K562 (cell line): ENCODE measurements around the gene CCDC47. TPM values are rescaled to one million over a fixed set of nuclear protein-coding genes. Genes with fewer than 3 reads are reported as not detected.

Experiments
- CAMTA2 ChIP-seq: fragments of 250-450 bp; sonication (Bioruptor Pico); conservative IDR thresholded peaks from 2 replicates; pipeline ENCODE4 v1.5.1; 2022
- CBFA2T2 ChIP-seq: fragments of 450-650 bp; conservative IDR thresholded peaks from 2 replicates; pipeline ENCODE4 v1.6.1; 2017; ENCODE audit warnings: mild to moderate bottlenecking
- CC2D1A ChIP-seq: fragments of 450-650 bp; IDR thresholded peaks from 2 replicates; pipeline ENCODE4 v1.6.1; 2017; ENCODE audit warnings: mild to moderate bottlenecking
- E2F3 ChIP-seq: fragments of 250-450 bp; sonication (Bioruptor Pico); IDR thresholded peaks from 2 replicates; pipeline ENCODE4 v1.4.0; 2020; ENCODE audit warnings: mild to moderate bottlenecking
- HSF4 ChIP-seq: fragments of 250-450 bp; sonication (Bioruptor Pico); IDR thresholded peaks from 2 replicates; pipeline ENCODE4 v2.1.2; 2022; ENCODE audit warnings: mild to moderate bottlenecking, moderate library complexity, borderline replicate concordance
- LEF1 ChIP-seq: fragments of 450-650 bp; IDR thresholded peaks from 2 replicates; pipeline ENCODE4 v1.6.1; 2016; ENCODE audit warnings: mild to moderate bottlenecking
- MAZ ChIP-seq, 2 experiments: fragments of 450-650 bp in 1 of 2; sonication (generic) in 1 of 2; formaldehyde crosslinking; IDR thresholded peaks in 1 of 2; conservative IDR thresholded peaks in 1 of 2; 2 replicates each; pipeline versions ENCODE4 v1.4.0 to v1.5.0; 2020; ENCODE audit warnings: mild to moderate bottlenecking in 1 of 2, missing genetic modification reagents in 1 of 2
- NRF1 ChIP-seq, 2 experiments: fragments of 450-650 bp; IDR thresholded peaks in 1 of 2; conservative IDR thresholded peaks in 1 of 2; 2 replicates each; pipeline ENCODE4 v1.6.1; 2014; ENCODE audit warnings: mild to moderate bottlenecking in 2 of 2
- PHF8 ChIP-seq: fragments of 200-600 bp; sonication (generic); IDR thresholded peaks from 2 replicates; pipeline ENCODE4 v1.6.1; 2012; ENCODE audit warnings: mixed run types, mild to moderate bottlenecking, inconsistent platforms, low read length, moderate library complexity, borderline replicate concordance
- PYGO2 ChIP-seq: fragments of 450-650 bp; IDR thresholded peaks from 2 replicates; pipeline ENCODE4 v1.6.1; 2016; ENCODE audit warnings: mild to moderate bottlenecking, missing genetic modification characterization, moderate library complexity, missing compliant biosample characterization
- RAD51 ChIP-seq: fragments of 450-650 bp; IDR thresholded peaks from 2 replicates; pipeline ENCODE4 v1.7.1; 2016; ENCODE audit warnings: low read depth, mild to moderate bottlenecking, borderline replicate concordance
- SIN3A ChIP-seq, 2 experiments: fragments of 150-350 bp in 1 of 2; IDR thresholded peaks; 2 replicates each; pipeline ENCODE4 v1.6.1; 2011 to 2016; ENCODE audit warnings: borderline replicate concordance in 2 of 2, low read depth in 2 of 2, low read length in 2 of 2, mild to moderate bottlenecking in 2 of 2, moderate library complexity in 2 of 2; ENCODE audit not compliant: control insufficient read depth in 1 of 2
- SRSF3 ChIP-seq: fragments of 200-400 bp; formaldehyde crosslinking; IDR thresholded peaks from 2 replicates; pipeline ENCODE4 v1.6.1; 2016; ENCODE audit warnings: mild to moderate bottlenecking, low read length, moderate library complexity; ENCODE audit not compliant: insufficient read depth
- TCF3 ChIP-seq: sonication (generic); formaldehyde crosslinking; IDR thresholded peaks from 2 replicates; pipeline ENCODE4 v1.4.0; 2020; ENCODE audit warnings: mild to moderate bottlenecking, missing genetic modification reagents
- U2AF1 ChIP-seq: fragments of 200-400 bp; formaldehyde crosslinking; optimal IDR thresholded peaks from 2 replicates; pipeline ENCODE3; 2017; ENCODE audit warnings: mild to moderate bottlenecking, low read depth, low read length, moderate library complexity
- ZNF583 ChIP-seq: fragments of 250-450 bp; sonication (Bioruptor Pico); IDR thresholded peaks from 2 replicates; pipeline ENCODE4 v1.4.0; 2020
- ZNF707 ChIP-seq: fragments of 250-450 bp; sonication (Bioruptor Pico); conservative IDR thresholded peaks from 2 replicates; pipeline ENCODE4 v1.8.0; 2022; ENCODE audit warnings: inconsistent platforms, mild to moderate bottlenecking, moderate library complexity
- ZNF79 ChIP-seq: fragments of 250-450 bp; sonication (Bioruptor Pico); IDR thresholded peaks from 2 replicates; pipeline ENCODE4 v1.4.0; 2020; ENCODE audit warnings: low read depth, mild to moderate bottlenecking, moderate library complexity
- polyA plus RNA-seq, 8 experiments: library from polyadenylated mRNA; depleted of rRNA in 4 of 8; stranded (reverse) in 5 of 8; unstranded in 3 of 8; fragments of >200 nt; fragmentation: Nextera tagmentation in 2 of 8; fragmentation: Illumina TruSeq in 1 of 8; extraction: Ambion mirVana in 2 of 8; extraction: Trizol in 1 of 8; gene quantifications; 2 replicates each; pipeline versions ENCODE4 v1.2.1 to v1.2.3, GENCODE V29; 2011 to 2014; ENCODE audit warnings: inconsistent platforms in 1 of 8, missing spikeins in 1 of 8
- total RNA-seq, 7 experiments: library from RNA; depleted of rRNA in 6 of 7; stranded (reverse); fragments of >200 nt in 6 of 7; fragmentation: Illumina TruSeq in 2 of 7; extraction: Trizol in 2 of 7; gene quantifications; 2 replicates each; pipeline versions ENCODE4 v1.2.1 to v1.2.3, GENCODE V29; 2011 to 2021; ENCODE audit warnings: low replicate concordance in 1 of 7
- TF ChIP-seq, protein P1 (sequence below): fragments of 200-800 bp; sonication (Bioruptor generic); IDR thresholded peaks from 2 replicates; pipeline ENCODE4 v1.6.1; 2017; ENCODE audit warnings: missing genetic modification characterization, missing compliant biosample characterization
- TF ChIP-seq, protein P2 (sequence below): sonication (generic); formaldehyde crosslinking; IDR thresholded peaks from 2 replicates; pipeline ENCODE4 v1.8.0; 2022; ENCODE audit warnings: mild to moderate bottlenecking, missing genetic modification reagents

CCDC47 gene
- total and polyA plus RNA-seq, 9 of the 15 experiments (the other 6 are each of a cell fraction or from before 2014, with no cell fraction given), result 15.5 to 162 (median 122) TPM

DNA sequence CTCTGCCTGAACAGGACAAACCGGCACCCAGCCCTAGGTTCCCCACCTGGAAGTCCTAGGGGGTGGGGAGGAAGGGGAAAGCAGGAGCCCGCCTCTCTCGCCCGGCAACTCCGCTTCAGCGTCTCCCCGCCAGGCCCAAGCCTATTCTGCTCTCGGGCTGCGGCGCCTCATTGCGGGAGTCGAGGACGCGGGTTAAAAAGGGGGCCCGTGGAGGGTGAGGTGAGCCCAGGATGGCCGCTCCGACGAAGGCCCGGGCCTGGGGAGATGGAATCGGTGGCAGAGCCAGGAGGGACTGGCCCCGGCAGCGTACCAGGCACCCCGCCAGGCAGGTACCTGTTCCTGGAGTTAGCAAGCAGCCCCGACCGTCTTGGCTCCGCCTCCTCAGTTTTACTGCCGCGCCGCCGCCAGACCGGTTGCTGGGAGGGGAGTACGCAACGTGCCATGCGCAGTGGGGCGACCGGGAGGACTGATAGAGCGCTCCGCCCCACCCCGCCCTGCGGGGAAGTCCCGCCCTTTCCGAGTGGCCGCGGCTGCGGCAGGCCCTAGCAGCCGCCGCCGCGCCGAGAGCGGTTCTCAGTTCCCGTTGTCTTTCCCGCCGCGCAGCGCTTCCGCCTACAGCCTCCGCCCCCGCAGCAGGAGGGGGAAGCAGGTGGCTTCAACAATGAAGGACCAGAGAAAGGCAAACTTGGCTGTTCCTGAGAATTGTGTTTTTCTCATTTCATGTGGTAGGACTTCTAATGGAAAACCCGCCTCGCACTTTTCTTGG, 31.8 kb downstream of the CCDC47 start, which contains the start of gene STRADA (continued):
- no peak for TF ChIP-seq U2AF1
- TF ChIP-seq ZNF79 (CRISPR knock-in tag), result no peak
- TF ChIP-seq RAD51, result no peak; the same call in 1 of the 2 replicates
- TF ChIP-seq, protein P1, sequence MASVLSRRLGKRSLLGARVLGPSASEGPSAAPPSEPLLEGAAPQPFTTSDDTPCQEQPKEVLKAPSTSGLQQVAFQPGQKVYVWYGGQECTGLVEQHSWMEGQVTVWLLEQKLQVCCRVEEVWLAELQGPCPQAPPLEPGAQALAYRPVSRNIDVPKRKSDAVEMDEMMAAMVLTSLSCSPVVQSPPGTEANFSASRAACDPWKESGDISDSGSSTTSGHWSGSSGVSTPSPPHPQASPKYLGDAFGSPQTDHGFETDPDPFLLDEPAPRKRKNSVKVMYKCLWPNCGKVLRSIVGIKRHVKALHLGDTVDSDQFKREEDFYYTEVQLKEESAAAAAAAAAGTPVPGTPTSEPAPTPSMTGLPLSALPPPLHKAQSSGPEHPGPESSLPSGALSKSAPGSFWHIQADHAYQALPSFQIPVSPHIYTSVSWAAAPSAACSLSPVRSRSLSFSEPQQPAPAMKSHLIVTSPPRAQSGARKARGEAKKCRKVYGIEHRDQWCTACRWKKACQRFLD (CRISPR knock-in tag), result peak; percentile 79
- TF ChIP-seq CAMTA2 (CRISPR knock-in tag), result no peak
- TF ChIP-seq TCF3, result no peak; the same call in 1 of the 2 replicates
- no peak for TF ChIP-seq LEF1
- TF ChIP-seq PYGO2 (tag), result no peak
- TF ChIP-seq, protein P2, sequence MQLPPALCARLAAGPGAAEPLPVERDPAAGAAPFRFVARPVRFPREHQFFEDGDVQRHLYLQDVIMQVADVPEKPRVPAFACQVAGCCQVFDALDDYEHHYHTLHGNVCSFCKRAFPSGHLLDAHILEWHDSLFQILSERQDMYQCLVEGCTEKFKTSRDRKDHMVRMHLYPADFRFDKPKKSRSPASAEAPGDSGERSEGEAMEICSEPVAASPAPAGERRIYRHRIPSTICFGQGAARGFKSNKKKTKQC (CRISPR knock-in tag), result peak; percentile 20; the same call in 1 of the 2 replicates
- TF ChIP-seq CBFA2T2, result no peak
- no peak for TF ChIP-seq HSF4
- no peak for TF ChIP-seq ZNF583 (CRISPR knock-in tag)
- TF ChIP-seq SIN3A (IDR thresholded peaks at IDR 0.05; ENCODE audit: borderline replicate concordance in 2 of 2, control insufficient read depth in 1 of 2, low read depth in 2 of 2, low read length in 2 of 2), result peak in 1 of 2 experiments; percentile 26; a peak in 1 of 4 replicates
- peak; percentile 87 for TF ChIP-seq PHF8
- TF ChIP-seq NRF1 (conservative IDR thresholded peaks at IDR 0.05 in 1 of 2, IDR thresholded peaks at IDR 0.05 in 1 of 2), result peak; percentile 94 to 95
- no peak for TF ChIP-seq ZNF707 (CRISPR knock-in tag)
- peak; percentile 90 to 94 for TF ChIP-seq MAZ (CRISPR knock-in tag; conservative IDR thresholded peaks at IDR 0.05 in 1 of 2, IDR thresholded peaks at IDR 0.05 in 1 of 2)
- peak; percentile 93 for TF ChIP-seq E2F3
- no peak for TF ChIP-seq SRSF3
- TF ChIP-seq CC2D1A, result peak; percentile 40; the same call in 1 of the 2 replicates
